Common myeloid progenitor, CD34-positive (primary cell): Measurements from ENCODE around the gene KLLN.

Experiments used
- CTCF ChIA-PET: fragments of 350-600 bp; sonication (Branson Sonifier 250); formaldehyde crosslinking; loops from one replicate; lab custom pipeline; 2021; ENCODE audit warnings: antibody characterized with exemption; lab: Charles Lee
- POLR2A ChIA-PET: fragments of 350-600 bp; sonication (Branson Sonifier 250); formaldehyde crosslinking; loops from one replicate; lab custom pipeline; 2021; ENCODE audit warnings: antibody characterized with exemption; lab: Charles Lee
- DNase-seq, 3 donors: peaks; one replicate each; pipeline versions ENCODE4 v3.0.0 to v3.0.0-alpha.2; 2013
- H3K27ac ChIP-seq, 2 experiments: 1 replicate in 1 of 2; 2 replicates in 1 of 2; pipeline ENCODE4 v1.7.0; 2013; ENCODE audit warnings: inconsistent platforms in 2 of 2, low read length in 2 of 2, mild to moderate bottlenecking in 2 of 2, low read depth in 1 of 2, moderate library complexity in 1 of 2; ENCODE audit not compliant: severe bottlenecking in 2 of 2, insufficient read depth in 1 of 2, poor library complexity in 1 of 2
- H3K27me3 ChIP-seq, 5 experiments: replicated peaks in 2 of 5; 1 replicate in 3 of 5; 2 replicates in 2 of 5; pipeline versions ENCODE4 v1.6.1 to v1.7.0; 2013; ENCODE audit warnings: low read length in 4 of 5, mild to moderate bottlenecking in 2 of 5, moderate library complexity in 2 of 5, inconsistent platforms in 1 of 5; ENCODE audit not compliant: insufficient read depth in 5 of 5, control insufficient read depth in 4 of 5
- H3K36me3 ChIP-seq, 4 experiments: 1 replicate in 2 of 4; 2 replicates in 2 of 4; pipeline versions ENCODE4 v1.6.1 to v1.7.0; 2013; ENCODE audit warnings: low read length in 3 of 4, control low read depth in 1 of 4, mild to moderate bottlenecking in 1 of 4; ENCODE audit not compliant: control insufficient read depth in 4 of 4, insufficient read depth in 4 of 4
- H3K4me1 ChIP-seq, 4 experiments: 1 replicate in 3 of 4; 2 replicates in 1 of 4; pipeline versions ENCODE4 v1.6.1 to v1.7.1; 2013; ENCODE audit warnings: low read length in 3 of 4, mild to moderate bottlenecking in 3 of 4, control low read depth in 1 of 4, inconsistent platforms in 1 of 4, moderate library complexity in 1 of 4; ENCODE audit not compliant: control insufficient read depth in 4 of 4, insufficient read depth in 4 of 4; ENCODE audit errors: control extremely low read depth in 1 of 4
- H3K4me3 ChIP-seq, 7 experiments: 1 replicate in 4 of 7; 2 replicates in 3 of 7; pipeline versions ENCODE4 v1.5.1 to v1.7.0; 2013; ENCODE audit warnings: mild to moderate bottlenecking in 7 of 7, low read length in 6 of 7, moderate library complexity in 6 of 7, inconsistent platforms in 2 of 7, low read depth in 2 of 7, control low read depth in 1 of 7; ENCODE audit not compliant: insufficient read depth in 4 of 7, control insufficient read depth in 1 of 7; ENCODE audit errors: extremely low read depth in 1 of 7
- H3K9me3 ChIP-seq, 5 experiments: 1 replicate in 4 of 5; 2 replicates in 1 of 5; pipeline versions ENCODE4 v1.6.1 to v1.7.1; 2013; ENCODE audit warnings: low read length in 4 of 5, mild to moderate bottlenecking in 2 of 5, inconsistent platforms in 1 of 5, low read depth in 1 of 5, moderate library complexity in 1 of 5; ENCODE audit not compliant: control insufficient read depth in 4 of 5, insufficient read depth in 2 of 5; ENCODE audit errors: control extremely low read depth in 1 of 5
- WGBS: methylation state at CpG from one replicate; pipeline ENCODE4 v1.1.5; 2013; ENCODE audit not compliant: insufficient coverage; 5-methylcytosine and 5-hydroxymethylcytosine counted together

Gene KLLN

GRCh38 chr10:87818505-87819288, 44.6 kb downstream of the KLLN start:
- DNase-seq, result peak; percentile 65 to 82 (median 73)
- Histone ChIP-seq H3K27ac (peak overlapping the region; percentile 93 to 96), H3K27me3 (no peaks in the 10 kb centered on the region), H3K4me3 (peak overlapping the region; percentile 63 to 97 (median 93)), H3K9me3 (no peaks in the 10 kb centered on the region), H3K4me1 (peaks cover 10 to 40% (median 21%) of the 10 kb centered on the region in 4 experiments), H3K36me3 (peaks cover 0 to 2% (median under 1%) of the 10 kb centered on the region in 4 experiments)
- 18% methylated on average over 19 of the region's 29 CpGs for WGBS
- ChIA-PET CTCF (interaction anchor here (0.9 to 3.3 kb wide), 7 partner anchors 8 to 734 kb away, joined by 3 to 23 read pairs (median 4); no protein-coding TSS in a partner anchor), POLR2A (interaction anchor here (1.2 kb wide), 2 partner anchors 14 to 44 kb away, joined by 3 read pairs; no protein-coding TSS in a partner anchor)

DNA sequence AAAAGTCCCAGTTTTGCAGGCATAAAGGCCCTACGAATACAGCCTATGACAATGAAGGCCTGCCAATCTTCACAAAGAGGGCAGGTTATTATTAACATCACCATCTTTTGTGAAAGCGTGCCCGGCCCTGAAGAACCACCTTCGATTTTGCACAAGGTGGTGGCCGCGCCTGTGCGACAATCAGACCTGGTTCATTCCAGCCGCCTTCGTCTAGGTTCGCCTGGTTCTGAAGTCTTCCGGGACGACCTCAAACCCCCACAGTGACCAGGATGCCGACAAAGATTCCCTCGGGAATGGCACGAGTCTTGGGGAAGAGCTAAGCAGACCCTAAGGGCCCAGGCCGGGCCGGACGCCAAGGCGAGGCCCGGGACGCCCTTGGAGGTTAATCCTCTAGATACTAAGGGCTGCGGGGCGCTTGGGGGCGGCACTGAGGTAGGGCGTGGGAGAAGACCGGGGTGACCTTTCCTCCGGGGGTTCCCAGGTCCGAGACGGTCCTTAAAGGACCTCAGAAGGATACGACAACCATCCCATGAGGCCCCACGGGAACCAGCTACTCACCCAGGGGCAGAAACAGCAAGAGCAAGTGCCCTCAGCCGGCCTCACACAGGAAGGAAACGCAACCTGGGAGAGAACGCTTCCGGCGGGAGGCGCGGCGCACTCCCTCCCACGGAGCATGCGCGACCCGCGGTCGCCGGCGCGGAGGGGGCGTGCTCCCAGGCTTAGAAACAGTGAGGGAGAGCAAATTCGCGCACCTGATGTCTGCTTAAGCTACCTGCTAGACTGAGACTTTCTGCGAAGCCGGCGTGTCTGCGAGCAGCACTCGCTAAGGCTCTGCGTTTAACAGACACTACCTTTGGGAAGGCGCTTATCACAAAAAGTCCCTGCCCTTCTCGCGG, 45.5 kb downstream of the KLLN start, which contains the start of gene ATAD1:
Gene ATAD1, minus strand, starts transcription at position 618 of the 896 bp plus-strand sequence. CDS start 3,627 bp downstream, outside the sequence.
- no peaks in the 10 kb centered on the region for H3K9me3 ChIP-seq
- H3K36me3 ChIP-seq, result peaks cover 0 to 10% (median 4%) of the 10 kb centered on the region in 4 experiments
- 0% methylated on average over 48 of the region's 60 CpGs for WGBS
- peak; percentile 88 to 94 (median 94) for DNase-seq
- H3K4me3 ChIP-seq, result peak within 1 kb of the TSS; percentile 63 to 97 (median 93)
- H3K27ac ChIP-seq, result peak within 1 kb of the TSS; percentile 93 to 96
- H3K27me3 ChIP-seq, result no peaks in the 10 kb centered on the region
- peaks cover 10 to 40% (median 21%) of the 10 kb centered on the region in 4 experiments for H3K4me1 ChIP-seq
- ChIA-PET POLR2A (interaction anchor here (1.2 kb wide), 2 partner anchors 14 to 44 kb away, joined by 3 read pairs; no protein-coding TSS in a partner anchor), CTCF (interaction anchor here (0.6 to 3.3 kb wide), 6 partner anchors 9 to 735 kb away, joined by 3 to 23 read pairs (median 4); no protein-coding TSS in a partner anchor)

- Histone ChIP-seq H3K27ac (peak overlapping the region; percentile 93 to 96), H3K9me3 (no peaks in the 10 kb centered on the region), H3K4me3 (peak overlapping the region; percentile 63 to 97 (median 93)), H3K36me3 (peaks cover 0 to 17% (median 9%) of the 10 kb centered on the region in 4 experiments), H3K4me1 (peaks cover 10 to 40% (median 21%) of the 10 kb centered on the region in 4 experiments), H3K27me3 (no peaks in the 10 kb centered on the region)
- DNase-seq, result peak in 2 of 3 donors; percentile 21 to 46
- 0% methylated on average over 3 of the region's 10 CpGs for WGBS
- CTCF ChIA-PET, result no interaction called here
- POLR2A ChIA-PET, result interaction anchor here (1.2 kb wide), 1 partner anchor 13 kb away, joined by 3 read pairs; no protein-coding TSS in a partner anchor
Measured at GRCh38 chr10:87816898-87817608, 46.3 kb downstream of the KLLN start.

- H3K36me3 ChIP-seq, result peaks cover 0 to 24% (median 14%) of the 10 kb centered on the region in 4 experiments
- DNase-seq, result peak in 2 of 3 donors; percentile 21 to 35
- WGBS, result 75% methylated on average over 4 of the region's 9 CpGs
- peak overlapping the region in 5 of 7 experiments; percentile 87 to 97 (median 94) for H3K4me3 ChIP-seq
- peaks cover 0 to 5% (median 0%) of the 10 kb centered on the region in 5 experiments for H3K9me3 ChIP-seq
- H3K27me3 ChIP-seq, result no peaks in the 10 kb centered on the region
- ChIA-PET CTCF (interaction anchor here (1.2 to 1.4 kb wide), 2 partner anchors 22 to 33 kb away, joined by 3 read pairs; no protein-coding TSS in a partner anchor), POLR2A (no interaction called here)
- H3K27ac ChIP-seq, result peak overlapping the region in 1 of 2 experiments; percentile 96
- peaks cover 10 to 40% (median 21%) of the 10 kb centered on the region in 4 experiments for H3K4me1 ChIP-seq
Measured at GRCh38 chr10:87816163-87816897, 47.0 kb downstream of the KLLN start.
